ENCODE data around the gene C1QTNF8.

C1QTNF8 gene

DNA sequence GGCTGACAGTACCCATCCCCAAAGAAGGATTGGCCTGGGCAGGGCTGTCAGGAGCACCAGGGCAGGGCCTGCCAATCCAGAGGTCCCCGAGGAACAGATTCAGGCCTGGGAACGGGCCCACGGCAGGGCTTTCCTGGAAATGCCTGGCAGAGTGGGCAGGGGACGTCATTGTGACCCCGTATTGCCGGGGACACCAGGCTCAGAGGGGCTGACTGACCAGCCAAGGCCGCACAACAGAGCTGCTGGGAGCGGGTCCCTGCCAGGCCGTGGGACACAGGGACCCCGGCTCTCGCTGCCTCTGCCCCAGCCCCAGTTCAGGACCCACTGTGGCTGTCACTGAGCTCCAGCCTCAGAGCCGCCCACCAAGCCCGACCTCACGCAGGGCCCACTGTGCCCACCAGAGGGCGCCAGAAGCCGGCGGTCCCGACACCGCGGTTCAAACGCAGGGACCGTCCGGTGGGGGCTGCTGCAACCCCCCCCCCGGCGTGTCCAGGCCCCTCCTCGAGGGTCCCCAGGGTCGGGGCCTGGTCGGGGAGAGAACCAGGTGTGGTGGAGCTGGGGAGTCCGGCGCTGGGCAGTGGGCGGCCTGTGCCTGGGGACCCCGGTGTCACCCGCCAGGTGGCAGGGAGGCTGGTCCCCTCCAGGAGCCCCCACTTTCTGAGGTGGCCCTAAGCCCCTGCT lies 38.7 kb downstream of the C1QTNF8 start:
- DNase-seq = no peak

DNA sequence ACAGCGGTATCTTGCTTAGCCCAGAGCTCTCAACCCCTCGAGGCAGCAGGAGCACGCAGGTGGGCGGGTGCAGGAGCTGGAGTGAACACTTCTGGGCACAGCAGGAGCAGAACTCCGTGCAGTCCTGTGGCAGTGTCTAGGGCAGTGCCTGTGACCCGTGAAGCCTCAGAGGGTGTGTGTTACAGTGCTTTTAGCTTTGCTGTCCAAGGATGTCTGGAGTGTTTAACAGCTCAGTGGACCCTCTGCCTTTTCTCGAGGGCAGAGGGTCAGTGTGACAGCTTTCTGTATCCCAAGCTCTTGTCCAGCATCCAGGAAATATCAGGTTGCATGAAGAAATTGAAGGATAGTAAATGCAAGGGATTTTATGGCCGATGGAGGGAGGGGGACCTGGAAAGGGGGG lies 39.8 kb downstream of the C1QTNF8 start:
- no peak for DNase-seq

DNA sequence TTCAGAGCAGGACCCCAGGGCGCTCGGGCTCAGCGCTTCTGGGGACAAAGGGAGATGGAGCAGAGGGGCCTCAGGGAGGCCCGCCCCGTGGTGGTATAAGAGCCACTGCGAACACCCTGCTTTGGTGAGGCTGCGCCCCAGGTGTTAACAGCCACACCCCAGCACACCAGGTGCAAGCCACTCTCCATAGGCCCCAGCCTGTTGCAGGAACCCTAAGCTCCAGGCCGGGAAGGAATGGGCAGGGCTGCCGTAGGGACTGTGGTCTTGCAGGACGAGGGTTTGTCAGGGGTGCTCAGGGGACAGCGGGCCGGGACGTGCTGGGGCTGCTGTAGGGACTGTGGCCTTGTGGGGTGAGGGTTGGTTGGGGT lies 40.5 kb downstream of the C1QTNF8 start:
- DNase-seq = no peak

GRCh38 chr16:1054660-1055556 lies 41.1 kb downstream of the C1QTNF8 start:
- no peak for DNase-seq

DNA sequence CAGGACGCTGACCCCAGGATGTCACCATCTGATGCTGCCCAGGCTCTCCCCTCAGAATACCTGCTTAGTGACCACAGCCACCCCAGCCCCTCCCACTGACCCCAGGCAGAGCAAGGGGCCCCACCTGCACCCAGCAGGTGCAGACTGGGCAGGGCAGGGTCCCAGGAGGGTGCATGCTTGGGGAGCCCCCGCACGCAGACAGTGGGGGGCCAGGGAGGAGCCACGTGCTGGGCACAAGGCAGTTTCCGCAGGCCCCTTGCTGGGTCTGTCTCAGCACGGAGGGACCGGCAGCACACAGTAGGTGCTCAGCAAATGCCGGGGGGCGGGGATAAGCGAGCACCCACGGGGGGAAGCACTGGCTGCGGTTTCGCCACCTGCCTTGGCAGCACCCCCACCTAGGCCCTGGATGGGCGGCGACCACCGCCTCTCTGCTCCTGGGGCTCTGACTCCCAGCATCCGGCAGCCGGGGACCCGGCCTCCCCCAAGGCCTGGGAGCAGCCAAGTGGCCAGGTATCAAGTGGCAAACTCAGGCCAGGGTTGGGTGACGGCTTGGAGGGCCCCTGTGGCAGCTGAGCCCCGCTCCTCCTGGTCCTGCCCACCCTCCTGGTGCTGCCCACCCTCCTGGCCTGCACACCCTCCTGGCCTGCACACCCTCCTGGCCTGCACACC lies 42.2 kb downstream of the C1QTNF8 start:
- DNase-seq = no peak

- DNase-seq = no peak
Measured at GRCh38 chr16:1053121-1053521, 42.9 kb downstream of the C1QTNF8 start.

GRCh38 chr16:1052721-1053120 lies 43.3 kb downstream of the C1QTNF8 start:
- no peak for DNase-seq

- DNase-seq = no peak
Measured at GRCh38 chr16:1051446-1051845, 44.6 kb downstream of the C1QTNF8 start.

DNA sequence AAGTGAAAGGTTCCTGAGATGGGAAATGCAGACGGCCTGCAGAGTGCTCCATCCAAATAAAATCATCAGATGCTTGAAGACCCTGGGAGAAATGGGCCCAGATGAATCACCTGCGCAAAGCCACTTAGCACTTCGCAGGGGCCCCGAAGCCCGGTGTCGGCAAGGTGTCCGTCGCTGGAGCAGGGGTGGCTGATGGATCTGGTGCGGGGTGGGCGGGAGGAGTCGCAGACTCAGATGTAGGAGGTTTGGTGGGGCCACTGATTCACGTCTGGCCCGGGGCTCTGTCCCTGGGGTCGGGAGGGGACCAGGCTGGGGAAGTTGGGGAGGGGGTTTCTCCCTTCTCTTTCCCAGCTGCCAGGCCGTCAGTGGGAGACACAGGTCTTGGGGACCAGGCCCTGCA lies 45.1 kb downstream of the C1QTNF8 start:
- no peak for DNase-seq

GRCh38 chr16:1050516-1050915 lies 45.5 kb downstream of the C1QTNF8 start:
- DNase-seq = no peak

DNA sequence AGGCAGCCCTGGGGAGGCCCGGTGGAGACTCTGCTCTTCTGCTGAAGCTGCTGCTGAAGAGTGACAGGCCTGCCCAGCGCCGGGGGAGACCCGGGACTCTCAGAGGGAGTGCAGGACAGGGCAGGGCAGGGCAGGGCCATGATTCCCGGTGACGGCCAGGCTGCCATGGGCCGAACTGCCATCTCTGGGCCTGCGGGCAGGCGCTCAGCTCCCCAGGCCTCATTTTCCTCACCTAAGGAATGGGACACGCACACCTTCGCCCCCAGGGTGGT lies 46.1 kb downstream of the C1QTNF8 start:
- no peak for DNase-seq

GRCh38 chr16:1049113-1049975 lies 46.7 kb downstream of the C1QTNF8 start:
- no peak for DNase-seq

DNA sequence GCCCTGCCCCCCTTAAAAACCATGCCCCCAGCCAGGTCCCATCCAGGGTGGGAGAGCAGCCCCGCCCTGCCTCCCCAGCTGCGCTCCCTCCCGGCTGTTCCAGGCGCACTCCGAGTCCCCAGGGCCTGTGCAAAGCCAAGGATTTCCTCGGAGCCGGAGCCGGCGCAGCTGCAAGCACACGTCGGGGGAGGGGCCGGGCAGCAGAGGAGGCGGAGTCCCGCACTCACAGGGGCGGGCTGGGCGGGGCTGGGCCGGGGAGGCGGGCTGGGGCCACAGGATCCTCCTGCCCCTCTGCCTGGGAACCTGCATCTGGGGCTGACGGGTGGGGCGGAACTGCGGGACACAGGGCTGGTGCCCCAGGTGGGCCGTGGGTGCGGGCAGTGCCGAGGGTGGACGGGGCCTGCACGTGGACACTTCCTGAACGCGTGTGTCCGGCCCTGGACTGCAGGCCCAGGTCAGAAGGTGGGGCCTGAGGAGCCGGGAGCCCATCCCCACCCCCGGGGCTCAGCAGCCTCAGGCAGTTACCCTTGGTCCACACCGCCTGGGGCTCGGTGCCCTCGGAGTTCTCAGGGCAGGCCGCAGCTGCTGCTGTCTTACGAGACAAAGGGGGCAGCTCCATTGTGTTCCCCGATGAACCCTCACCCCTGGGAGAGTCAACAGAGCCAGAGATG lies 47.5 kb downstream of the C1QTNF8 start:
- no peak for DNase-seq

DNA sequence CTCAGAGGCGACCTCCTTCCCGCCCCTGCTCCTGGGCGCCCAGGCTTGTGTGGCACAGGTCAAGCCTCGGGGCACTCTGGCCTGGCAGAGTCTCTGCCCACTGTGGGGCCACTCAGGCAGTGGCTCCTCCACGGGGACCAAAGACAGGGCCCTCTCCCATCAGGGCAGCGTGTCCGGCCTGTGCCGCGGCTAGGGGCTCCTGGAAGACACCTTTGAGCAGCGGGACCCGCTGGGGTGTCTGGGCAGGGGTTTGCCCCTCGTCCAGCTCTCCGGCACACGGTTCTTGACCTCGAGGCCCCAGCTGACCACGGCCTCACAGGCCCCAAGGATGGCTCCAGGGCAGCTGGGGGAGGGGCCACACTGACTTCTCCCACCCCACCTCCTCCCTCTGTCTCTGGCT lies 48.2 kb downstream of the C1QTNF8 start:
- DNase-seq = no peak

DNA sequence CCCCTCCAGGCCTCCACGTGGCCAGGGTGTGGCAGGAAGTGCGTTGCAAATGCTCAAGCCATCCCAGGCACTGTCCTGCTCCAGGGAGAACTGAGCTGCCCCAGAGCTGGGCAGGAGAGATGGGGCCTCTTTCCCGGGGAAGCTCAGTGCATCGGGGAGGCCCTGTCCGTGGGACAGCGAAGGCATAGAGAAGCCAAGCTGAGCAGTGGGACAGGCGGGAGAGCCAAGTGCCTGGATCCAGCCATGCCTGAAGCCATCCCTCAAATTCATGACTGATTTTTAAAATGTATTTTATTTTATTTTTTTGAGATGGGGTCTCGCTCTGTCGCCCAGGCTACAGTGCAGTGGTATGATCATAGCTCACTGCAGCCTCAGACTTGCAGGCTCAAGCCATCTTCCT lies 48.9 kb downstream of the C1QTNF8 start:
- no peak for DNase-seq

DNA sequence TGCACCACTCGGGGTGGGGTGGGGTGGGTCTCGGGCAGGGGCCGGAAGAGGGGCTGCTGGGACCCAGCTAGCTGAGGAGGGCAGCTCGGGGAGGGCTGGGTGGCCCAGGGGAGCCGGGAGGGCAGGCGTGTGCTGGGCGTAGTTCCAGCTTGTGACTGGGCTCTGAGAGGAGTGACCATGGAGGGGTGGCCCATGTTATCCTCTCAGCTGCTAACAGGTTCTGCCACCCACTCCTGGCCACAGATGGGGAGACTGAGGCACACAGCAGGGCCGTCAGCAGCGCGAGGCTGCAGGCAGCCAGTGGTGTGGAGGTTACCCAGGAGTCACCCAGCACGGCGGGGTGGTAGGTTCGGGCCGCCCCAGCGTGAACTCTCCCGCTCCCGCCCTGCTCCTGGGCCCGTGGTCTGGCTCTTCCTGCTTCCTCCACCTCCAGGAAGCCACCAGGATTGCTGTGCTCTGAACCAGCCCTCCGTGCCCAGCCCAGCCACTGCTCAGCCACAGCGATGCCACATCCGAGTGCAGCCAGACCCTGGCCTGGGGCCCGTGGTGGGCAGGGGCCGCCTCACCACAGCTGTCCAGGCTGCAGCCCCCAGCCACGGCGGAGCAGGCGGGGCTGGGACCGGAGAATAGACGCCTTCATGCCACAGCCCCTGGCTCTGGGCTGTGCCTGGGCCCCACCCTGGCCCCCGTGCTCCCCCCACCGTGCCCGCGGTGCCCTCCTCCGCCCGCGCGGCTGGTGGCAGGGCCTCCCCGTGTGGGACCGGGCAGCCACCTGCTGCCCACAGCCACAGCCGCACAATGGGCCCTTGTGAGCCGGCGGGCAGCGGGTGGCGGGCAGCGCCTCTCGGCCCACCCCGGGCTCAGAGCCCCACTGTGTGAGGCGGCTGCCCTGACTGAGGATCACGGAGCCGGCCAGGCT lies 49.8 kb downstream of the C1QTNF8 start:
- DNase-seq = no peak

GRCh38 chr16:1045310-1045992 lies 50.6 kb downstream of the C1QTNF8 start:
- DNase-seq = no peak

GRCh38 chr16:1044460-1045309 lies 51.4 kb downstream of the C1QTNF8 start:
- DNase-seq = no peak

DNA sequence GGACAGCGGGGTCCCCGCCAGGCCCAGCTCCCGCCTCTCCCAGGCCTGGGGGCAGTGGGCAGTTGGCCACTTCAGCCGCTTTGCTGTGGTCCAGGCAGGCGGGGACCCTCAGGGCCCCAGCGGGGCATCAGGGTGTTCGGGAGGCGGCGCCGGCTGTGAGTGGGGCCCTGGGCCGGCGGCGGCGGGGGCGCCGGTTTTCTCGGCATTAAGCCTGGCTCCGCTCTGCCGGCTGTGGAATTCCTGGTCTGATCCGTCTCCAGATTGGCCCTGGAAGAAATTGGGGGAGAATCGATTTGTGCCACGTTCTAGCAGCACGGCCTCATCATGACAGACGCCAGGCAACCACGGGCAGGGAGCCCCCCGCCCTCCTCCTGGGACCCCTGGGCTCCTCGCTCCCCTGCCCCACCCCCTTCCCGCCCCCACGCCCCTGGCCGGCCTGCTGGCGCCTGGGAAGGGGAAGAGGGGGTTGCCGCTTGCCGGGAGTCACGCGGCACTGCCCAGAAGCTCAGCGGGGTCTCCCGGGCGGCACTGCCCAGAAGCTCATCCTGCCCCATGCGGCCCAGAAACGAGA lies 52.1 kb downstream of the C1QTNF8 start:
- DNase-seq = no peak

DNA sequence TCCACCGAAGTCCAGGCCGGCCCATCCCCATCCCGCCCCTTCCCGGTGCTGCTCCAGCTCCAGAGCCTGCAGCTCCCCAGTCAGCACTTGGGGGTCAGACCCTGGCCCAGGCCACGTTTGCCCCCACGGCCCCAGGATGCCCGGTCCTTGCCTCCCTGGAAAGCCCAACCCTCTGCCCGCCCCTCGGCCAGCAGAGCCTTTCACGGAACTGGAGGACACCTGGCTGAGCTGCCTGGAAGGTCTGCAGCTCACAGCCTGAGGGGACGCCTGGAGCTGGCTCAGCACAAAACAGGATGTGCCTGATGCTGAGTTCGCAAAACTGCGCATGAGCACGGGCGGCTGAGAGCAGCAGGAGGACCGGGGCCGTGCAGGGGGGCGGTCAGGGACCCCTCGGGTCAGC lies 53.2 kb downstream of the C1QTNF8 start:
- no peak for DNase-seq
